ENCODE results near the gene PISD.

PISD gene

DNA sequence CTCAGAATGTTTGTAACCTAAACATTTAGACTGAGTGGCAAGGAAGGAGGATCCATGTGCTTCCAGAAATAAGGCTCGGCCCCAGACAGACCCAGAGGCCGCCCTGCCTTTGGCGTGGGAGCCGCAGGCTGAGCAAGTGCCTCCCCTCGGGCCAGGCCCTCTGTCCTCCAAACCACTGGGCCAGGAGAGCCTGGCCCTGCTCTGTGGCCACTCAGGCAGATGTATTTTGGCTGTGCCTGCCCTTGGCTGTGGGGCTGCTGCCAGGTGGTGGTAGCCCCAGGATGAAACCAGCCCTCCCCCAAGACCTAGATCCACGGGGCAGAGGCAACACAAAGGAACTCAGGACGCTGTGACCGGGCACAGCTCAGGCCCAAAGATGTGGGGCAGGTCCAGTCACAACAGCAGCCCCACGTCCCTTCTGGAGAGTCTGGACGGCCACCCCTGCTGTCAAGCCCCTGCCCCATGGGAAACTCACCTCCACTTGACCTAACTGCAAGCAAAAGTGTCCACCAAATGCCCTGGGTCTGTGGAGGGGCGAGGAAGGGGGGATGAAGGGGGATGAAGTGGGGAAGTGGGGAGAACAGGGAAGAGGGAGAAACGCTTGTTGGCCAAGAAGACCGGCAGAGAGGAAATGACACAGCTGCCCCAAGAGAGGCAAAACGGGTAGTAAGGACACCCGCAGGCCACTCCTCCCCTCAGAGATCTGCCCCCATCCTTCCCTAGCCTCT is 24.0 kb downstream of the PISD start:
- H3F3A ChIP-seq (ENCODE audit: insufficient read depth), result peaks cover 47% of the 10 kb centered on the region
- no peaks in the 10 kb centered on the region for H3K27me3 ChIP-seq (ENCODE audit: low read length)
- no peaks in the 10 kb centered on the region for H3K9me2 ChIP-seq (replicated peaks; ENCODE audit: insufficient read depth, low read length)
- no peak for TF ChIP-seq EZH2phosphoT487 (conservative IDR thresholded peaks at IDR 0.05; ENCODE audit: low read length)
- TF ChIP-seq, protein P1, sequence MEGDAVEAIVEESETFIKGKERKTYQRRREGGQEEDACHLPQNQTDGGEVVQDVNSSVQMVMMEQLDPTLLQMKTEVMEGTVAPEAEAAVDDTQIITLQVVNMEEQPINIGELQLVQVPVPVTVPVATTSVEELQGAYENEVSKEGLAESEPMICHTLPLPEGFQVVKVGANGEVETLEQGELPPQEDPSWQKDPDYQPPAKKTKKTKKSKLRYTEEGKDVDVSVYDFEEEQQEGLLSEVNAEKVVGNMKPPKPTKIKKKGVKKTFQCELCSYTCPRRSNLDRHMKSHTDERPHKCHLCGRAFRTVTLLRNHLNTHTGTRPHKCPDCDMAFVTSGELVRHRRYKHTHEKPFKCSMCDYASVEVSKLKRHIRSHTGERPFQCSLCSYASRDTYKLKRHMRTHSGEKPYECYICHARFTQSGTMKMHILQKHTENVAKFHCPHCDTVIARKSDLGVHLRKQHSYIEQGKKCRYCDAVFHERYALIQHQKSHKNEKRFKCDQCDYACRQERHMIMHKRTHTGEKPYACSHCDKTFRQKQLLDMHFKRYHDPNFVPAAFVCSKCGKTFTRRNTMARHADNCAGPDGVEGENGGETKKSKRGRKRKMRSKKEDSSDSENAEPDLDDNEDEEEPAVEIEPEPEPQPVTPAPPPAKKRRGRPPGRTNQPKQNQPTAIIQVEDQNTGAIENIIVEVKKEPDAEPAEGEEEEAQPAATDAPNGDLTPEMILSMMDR (IDR thresholded peaks at IDR 0.05; ENCODE audit: insufficient read depth, low read length, poor library complexity, severe bottlenecking), result no peak
- peak overlapping the region; percentile 89 for H3K27ac ChIP-seq (ENCODE audit: low read depth, low read length)
- H2AFZ ChIP-seq (ENCODE audit: low read depth, low read length, severe bottlenecking), result no peak overlapping the region
- peak overlapping the region; percentile 74 for H3K9ac ChIP-seq (ENCODE audit: low read length)
- H3K79me2 ChIP-seq (ENCODE audit: insufficient read depth, low read length), result peaks cover 50% of the 10 kb centered on the region
- H3K4me2 ChIP-seq (ENCODE audit: low read depth, low read length, poor library complexity, severe bottlenecking), result peak overlapping the region; percentile 74
- H3K4me3 ChIP-seq (ENCODE audit: insufficient read depth, low read length, poor library complexity, severe bottlenecking), result peak overlapping the region; percentile 48
- no peaks in the 10 kb centered on the region for H3K9me3 ChIP-seq (ENCODE audit: insufficient read depth, low read length)
- no peaks in the 10 kb centered on the region for H3K36me3 ChIP-seq (ENCODE audit: low read length)
- no peaks in the 10 kb centered on the region for H4K20me1 ChIP-seq (ENCODE audit: low read depth, low read length)

- no peak for TF ChIP-seq EZH2phosphoT487 (conservative IDR thresholded peaks at IDR 0.05; ENCODE audit: low read length)
- TF ChIP-seq, protein P1 (IDR thresholded peaks at IDR 0.05; ENCODE audit: insufficient read depth, low read length, poor library complexity, severe bottlenecking), result no peak
- Histone ChIP-seq H3K27ac (ENCODE audit: low read depth, low read length) (peak overlapping the region; percentile 89), H3K79me2 (ENCODE audit: insufficient read depth, low read length) (peaks cover 56% of the 10 kb centered on the region), H4K20me1 (ENCODE audit: low read depth, low read length) (no peaks in the 10 kb centered on the region), H3K9ac (ENCODE audit: low read length) (peak overlapping the region; percentile 74), H3K27me3 (ENCODE audit: low read length) (no peaks in the 10 kb centered on the region), H3K36me3 (ENCODE audit: low read length) (peaks cover 5% of the 10 kb centered on the region), H3K4me3 (ENCODE audit: insufficient read depth, low read length, poor library complexity, severe bottlenecking) (peak overlapping the region; percentile 48), H2AFZ (ENCODE audit: low read depth, low read length, severe bottlenecking) (no peak overlapping the region), H3K9me2 (replicated peaks; ENCODE audit: insufficient read depth, low read length) (no peaks in the 10 kb centered on the region), H3K4me2 (ENCODE audit: low read depth, low read length, poor library complexity, severe bottlenecking) (peak overlapping the region; percentile 74), H3F3A (ENCODE audit: insufficient read depth) (peaks cover 53% of the 10 kb centered on the region), H3K9me3 (ENCODE audit: insufficient read depth, low read length) (no peaks in the 10 kb centered on the region)
Measured at GRCh38 chr22:31637447-31637890, 24.5 kb downstream of the PISD start.

DNA sequence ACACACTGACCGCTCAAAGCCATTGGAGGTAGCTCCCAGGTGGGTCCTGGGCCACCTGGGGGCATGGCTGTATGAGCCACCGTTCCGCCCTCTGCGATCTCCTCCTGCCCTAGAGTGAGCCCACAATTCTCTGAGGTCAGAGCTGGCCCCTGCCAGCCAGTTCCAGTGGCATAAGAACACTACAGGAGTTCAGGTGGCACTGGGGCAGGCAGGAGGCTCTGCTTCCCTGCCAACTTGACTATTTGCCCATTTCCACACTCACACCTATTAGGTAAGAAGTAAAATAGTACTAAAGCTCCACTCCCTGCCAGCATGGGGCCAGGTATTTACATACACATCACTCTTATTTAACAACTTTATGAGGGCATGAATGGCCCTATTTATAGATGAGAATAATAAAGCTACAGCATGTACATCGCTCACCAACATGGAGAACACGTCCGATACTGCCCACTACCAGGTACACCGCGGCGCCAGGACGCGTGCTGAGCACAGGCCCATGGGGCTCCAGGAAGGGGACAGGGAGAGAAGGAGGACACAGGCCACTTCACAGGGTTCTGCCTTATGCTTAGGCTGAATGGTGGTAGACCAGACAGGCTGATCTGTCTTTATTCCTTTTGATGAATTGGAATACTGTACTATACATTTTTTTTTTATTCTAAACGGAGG is 26.2 kb downstream of the PISD start:
- Histone ChIP-seq H3K36me3 (ENCODE audit: low read length) (peaks cover 9% of the 10 kb centered on the region), H3F3A (ENCODE audit: insufficient read depth) (peaks cover 69% of the 10 kb centered on the region), H3K9ac (ENCODE audit: low read length) (no peak overlapping the region), H3K4me2 (ENCODE audit: low read depth, low read length, poor library complexity, severe bottlenecking) (peak overlapping the region; percentile 44), H4K20me1 (ENCODE audit: low read depth, low read length) (no peaks in the 10 kb centered on the region), H3K27me3 (ENCODE audit: low read length) (no peaks in the 10 kb centered on the region), H2AFZ (ENCODE audit: low read depth, low read length, severe bottlenecking) (no peak overlapping the region), H3K9me3 (ENCODE audit: insufficient read depth, low read length) (no peaks in the 10 kb centered on the region), H3K9me2 (replicated peaks; ENCODE audit: insufficient read depth, low read length) (no peaks in the 10 kb centered on the region), H3K4me3 (ENCODE audit: insufficient read depth, low read length, poor library complexity, severe bottlenecking) (no peak overlapping the region), H3K27ac (ENCODE audit: low read depth, low read length) (peak overlapping the region; percentile 93), H3K79me2 (ENCODE audit: insufficient read depth, low read length) (peaks cover 63% of the 10 kb centered on the region)
- no peak for TF ChIP-seq EZH2phosphoT487 (conservative IDR thresholded peaks at IDR 0.05; ENCODE audit: low read length)
- TF ChIP-seq, protein P1 (IDR thresholded peaks at IDR 0.05; ENCODE audit: insufficient read depth, low read length, poor library complexity, severe bottlenecking), result no peak
